GM12892 (cell line): ENCODE results near the gene HGF.

Experiments used
- DNase-seq: peaks from one replicate; pipeline ENCODE4 v3.0.0; 2011; ENCODE audit not compliant: insufficient read length
- FAIRE-seq: peaks from 2 replicates; lab custom pipeline; 2011; peaks lifted over from hg19 to GRCh38; lab: Jason Lieb, UNC
- POLR2A ChIP-seq: IDR thresholded peaks from 2 replicates; pipeline ENCODE4 v1.6.1; 2011; ENCODE audit warnings: low read depth, low read length, control low read depth
- POLR2AphosphoS5 ChIP-seq: IDR thresholded peaks from 2 replicates; pipeline ENCODE4 v1.6.1; 2011; ENCODE audit warnings: low read depth, low read length, control low read depth
- TAF1 ChIP-seq: IDR thresholded peaks from 2 replicates; pipeline ENCODE4 v1.6.1; 2011; ENCODE audit warnings: low read depth, mild to moderate bottlenecking, control low read depth, low read length, borderline replicate concordance

HGF gene

DNA sequence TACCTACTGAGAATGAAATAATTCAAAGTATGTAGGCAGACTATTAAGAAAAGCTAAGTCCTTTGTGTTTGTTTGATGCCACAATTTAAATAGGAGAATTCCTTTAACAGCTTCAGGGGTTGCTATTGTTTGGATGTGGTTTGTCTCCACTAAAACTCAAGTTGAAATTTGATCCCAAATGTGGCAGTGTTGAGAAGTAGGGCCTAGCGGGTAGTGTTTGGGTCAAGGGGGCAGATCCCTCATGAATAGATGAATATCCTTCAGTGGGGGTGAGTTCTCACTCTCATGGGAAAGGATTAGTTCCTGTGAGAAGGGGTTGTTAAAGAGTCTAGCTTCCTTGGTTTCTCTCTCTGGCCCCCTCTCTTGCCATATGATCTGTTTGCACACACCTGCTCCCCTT lies 97.0 kb downstream of the HGF start:
- FAIRE-seq (no peak), DNase-seq (no peak)
- TF ChIP-seq TAF1 (no peak), POLR2AphosphoS5 (no peak), POLR2A (no peak)

GRCh38 chr7:81669476-81670105 lies 100.3 kb downstream of the HGF start:
- TF ChIP-seq POLR2AphosphoS5 (no peak), TAF1 (no peak), POLR2A (no peak)
- FAIRE-seq, result no peak
- DNase-seq, result no peak

- TF ChIP-seq TAF1, result no peak
- FAIRE-seq (no peak), DNase-seq (no peak)
Observed at GRCh38 chr7:81666209-81666608, 103.6 kb downstream of the HGF start.

GRCh38 chr7:81665236-81665635 lies 104.6 kb downstream of the HGF start:
- FAIRE-seq, result no peak
- TF ChIP-seq TAF1 (no peak), POLR2AphosphoS5 (no peak), POLR2A (no peak)
- DNase-seq, result no peak

DNA sequence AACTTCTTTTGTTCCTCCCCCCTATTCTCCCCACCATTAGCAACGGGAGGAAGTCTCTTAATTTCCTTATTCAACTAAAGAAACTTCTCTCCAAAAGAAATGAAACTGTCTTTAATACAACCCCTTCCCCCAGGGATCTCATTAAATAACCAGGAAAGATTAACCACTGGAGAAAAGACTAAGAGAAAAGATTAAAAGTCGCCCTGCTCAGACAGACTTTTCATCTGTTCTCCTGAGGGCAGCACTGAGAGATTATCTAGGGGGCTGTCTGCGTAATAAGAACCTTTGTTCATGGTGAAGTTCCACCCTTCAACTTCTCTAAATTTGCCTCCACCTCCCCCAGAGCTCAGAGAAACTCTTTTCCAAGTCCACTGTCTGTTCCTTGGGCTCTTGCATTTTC lies 105.5 kb downstream of the HGF start:
- FAIRE-seq (no peak), DNase-seq (no peak)
- no peak for TF ChIP-seq POLR2AphosphoS5
- TF ChIP-seq TAF1, result no peak
- no peak for TF ChIP-seq POLR2A

GRCh38 chr7:81662531-81662930 lies 107.3 kb downstream of the HGF start:
- no peak for DNase-seq
- TF ChIP-seq POLR2AphosphoS5, result no peak
- TF ChIP-seq TAF1, result no peak
- no peak for TF ChIP-seq POLR2A
- no peak for FAIRE-seq

GRCh38 chr7:81659697-81660395 lies 110.0 kb downstream of the HGF start:
- TF ChIP-seq POLR2A, result no peak
- no peak for TF ChIP-seq POLR2AphosphoS5
- TF ChIP-seq TAF1, result no peak
- DNase-seq, result no peak

DNA sequence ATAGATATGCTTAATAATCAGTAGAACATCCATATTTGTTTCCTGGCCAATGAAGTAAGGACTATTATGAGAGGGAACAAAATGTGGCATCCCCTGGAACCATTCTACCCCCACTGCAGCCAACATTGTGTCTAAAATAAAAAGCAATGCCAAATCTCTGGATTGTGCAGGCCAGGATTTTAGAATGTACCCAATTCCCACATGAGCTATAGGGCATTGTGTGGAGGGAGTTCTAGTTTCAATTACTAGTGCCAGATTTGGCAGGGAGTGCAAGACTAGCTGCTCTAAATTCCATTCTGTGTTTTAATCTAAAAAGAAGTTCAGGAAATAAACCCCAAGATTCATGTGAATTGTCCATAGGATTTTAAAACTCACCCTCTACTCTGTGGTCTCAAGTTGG lies 112.3 kb downstream of the HGF start:
- no peak for TF ChIP-seq POLR2A
- no peak for TF ChIP-seq TAF1
- no peak for TF ChIP-seq POLR2AphosphoS5
- no peak for DNase-seq
- FAIRE-seq, result no peak

More at GRCh38 chr7:81659697-81660395, 110.0 kb downstream of the HGF start:
- no peak for FAIRE-seq

GRCh38 chr7:81655271-81655670 lies 114.6 kb downstream of the HGF start:
- FAIRE-seq (no peak), DNase-seq (no peak)
- TF ChIP-seq TAF1, result no peak
- TF ChIP-seq POLR2A, result no peak

GRCh38 chr7:81652225-81652624 lies 117.6 kb downstream of the HGF start:
- no peak for FAIRE-seq
- TF ChIP-seq POLR2A (no peak), POLR2AphosphoS5 (no peak), TAF1 (no peak)
- DNase-seq, result no peak
